GM21423 (cell line): ENCODE measurements around the gene GGA1.

Source experiments
- ATAC-seq: cut with Tn5 transposase; IDR thresholded peaks from one replicate; pipeline ENCODE4 v1.9.1; 2021; ENCODE audit warnings: mild to moderate bottlenecking, moderate library complexity; ENCODE audit not compliant: unreplicated experiment

GGA1 gene

DNA sequence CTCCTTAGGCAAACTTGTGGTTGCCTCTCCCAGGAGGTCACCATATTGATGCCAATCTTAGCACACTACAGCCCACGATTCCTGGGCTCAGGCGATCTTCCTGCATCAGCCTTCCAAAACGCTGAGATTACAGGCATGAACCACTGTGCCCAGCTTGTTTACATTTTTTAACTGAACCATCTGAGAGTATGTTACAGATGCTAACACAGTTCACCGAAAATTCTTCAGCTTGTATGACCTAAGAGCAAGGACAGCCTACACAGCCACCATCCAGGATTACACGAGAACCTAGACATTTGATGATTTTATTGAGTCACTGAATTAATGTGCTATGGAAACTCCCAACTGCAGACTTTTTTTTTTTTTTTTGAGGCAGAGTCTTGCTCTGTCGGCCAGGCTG is 61.0 kb downstream of the GGA1 start:
- ATAC-seq = no peak

DNA sequence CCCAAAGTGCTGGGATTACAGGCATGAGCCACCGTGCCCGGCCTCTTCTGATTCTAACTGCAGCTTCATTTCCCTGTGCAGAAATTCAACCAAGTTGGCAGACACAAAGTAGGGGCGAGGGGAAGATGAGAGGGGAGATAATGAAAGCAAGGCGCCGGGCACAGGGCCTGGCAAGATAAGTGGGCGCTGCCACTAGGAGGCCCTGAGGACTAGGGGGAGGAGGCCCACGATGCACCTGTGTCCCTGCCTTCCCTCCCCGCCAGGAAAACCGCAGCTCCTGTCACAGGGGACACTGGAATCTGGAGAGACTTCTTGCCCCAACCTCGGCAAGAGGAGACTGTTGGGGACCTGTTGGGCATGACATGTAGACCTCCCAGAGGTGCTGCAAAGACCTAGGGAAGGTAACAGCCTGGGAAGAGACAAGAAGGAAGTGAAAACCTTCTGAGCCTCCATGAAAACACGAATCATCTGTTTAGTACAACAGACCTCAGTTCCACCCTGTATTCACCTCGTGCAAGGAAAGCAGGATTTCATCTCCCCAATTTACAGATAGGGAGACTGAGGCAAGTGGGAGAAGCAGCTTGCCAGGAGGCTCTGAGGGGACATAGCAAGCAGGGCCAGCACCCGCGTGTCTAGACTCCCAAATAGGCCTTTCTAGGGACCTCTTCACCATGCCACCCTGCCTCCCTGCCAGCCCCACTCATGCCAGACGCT is 63.7 kb downstream of the GGA1 start:
- ATAC-seq = no peak

DNA sequence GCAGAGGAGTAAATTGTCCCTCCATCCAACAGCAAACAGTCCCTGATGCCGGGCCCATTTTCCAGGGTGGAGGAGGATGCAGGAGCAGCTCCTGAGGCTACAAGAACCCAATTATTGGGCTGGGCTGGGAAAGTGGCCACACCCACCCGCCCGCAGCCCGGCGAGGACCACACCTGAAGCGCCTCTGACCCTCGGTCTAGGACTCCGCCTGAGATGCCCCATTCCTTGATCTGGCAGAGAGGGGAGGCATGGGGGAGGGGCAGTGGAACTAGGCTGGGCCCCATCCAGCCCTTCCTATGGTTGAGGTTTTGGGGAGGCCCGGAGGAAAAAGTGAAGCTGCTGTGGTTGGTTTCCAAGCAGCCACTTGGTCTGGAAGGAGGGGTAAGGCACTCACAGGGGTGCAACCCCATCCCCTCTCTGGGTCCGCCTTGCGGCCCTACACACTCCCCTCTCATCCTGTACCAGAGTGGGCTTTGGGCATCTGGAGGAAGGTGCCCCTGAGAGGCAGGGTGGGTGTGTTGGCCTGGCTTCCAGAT is 64.4 kb downstream of the GGA1 start:
- no peak for ATAC-seq

GRCh38 chr22:37674248-37674647 is 65.6 kb downstream of the GGA1 start:
- no peak for ATAC-seq

- peak; percentile 38 for ATAC-seq
Measured at GRCh38 chr22:37674951-37675929, 66.6 kb downstream of the GGA1 start, which contains the start of gene LGALS1. TSS of gene LGALS1 (plus strand) at chr22:37675636. CDS start at chr22:37675703, 67 bp downstream.

DNA sequence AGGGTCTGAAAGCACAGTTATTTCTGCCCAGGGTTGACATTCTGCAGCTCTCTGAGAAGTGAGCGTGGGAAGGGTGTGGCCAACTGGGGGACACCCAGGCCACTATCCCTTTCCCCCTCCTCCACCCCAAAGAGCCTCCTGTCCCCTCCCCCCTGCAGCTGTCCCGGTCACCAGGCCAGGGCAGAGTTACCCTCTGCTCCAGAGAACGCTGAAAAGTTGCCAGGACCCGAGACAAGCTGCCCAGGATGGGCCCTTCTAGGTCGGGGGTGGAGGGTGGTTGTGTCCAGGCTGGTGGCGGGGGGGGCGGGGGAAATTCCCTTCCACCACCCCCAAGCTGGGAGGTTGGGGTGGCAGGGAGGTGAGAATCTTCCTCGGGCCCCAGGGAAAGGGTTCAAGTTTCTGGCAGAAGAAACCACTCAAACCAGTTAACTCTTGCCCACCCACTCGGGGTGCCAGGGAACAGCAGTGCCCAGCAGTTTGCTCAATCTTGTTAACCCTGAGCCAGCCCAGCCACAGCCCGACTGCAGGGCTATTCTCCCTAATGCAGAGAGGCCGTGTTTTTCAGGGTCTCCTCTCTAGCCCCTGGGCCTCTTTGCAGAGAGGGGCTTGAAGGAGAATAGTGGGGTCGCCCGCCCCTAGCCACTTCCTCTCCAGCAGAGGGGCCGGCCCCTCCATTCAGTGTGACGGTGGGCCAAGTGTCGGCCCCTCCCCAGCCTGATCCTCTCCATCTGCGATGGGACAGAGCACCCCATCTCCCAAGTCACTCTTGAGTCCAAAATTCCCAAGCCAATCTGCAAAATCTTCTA is 67.5 kb downstream of the GGA1 start:
- ATAC-seq = no peak

- ATAC-seq = peak; percentile 56
Measured at GRCh38 chr22:37676736-37677492, 68.3 kb downstream of the GGA1 start.

- no peak for ATAC-seq
Measured at GRCh38 chr22:37677493-37677974, 68.9 kb downstream of the GGA1 start.

DNA sequence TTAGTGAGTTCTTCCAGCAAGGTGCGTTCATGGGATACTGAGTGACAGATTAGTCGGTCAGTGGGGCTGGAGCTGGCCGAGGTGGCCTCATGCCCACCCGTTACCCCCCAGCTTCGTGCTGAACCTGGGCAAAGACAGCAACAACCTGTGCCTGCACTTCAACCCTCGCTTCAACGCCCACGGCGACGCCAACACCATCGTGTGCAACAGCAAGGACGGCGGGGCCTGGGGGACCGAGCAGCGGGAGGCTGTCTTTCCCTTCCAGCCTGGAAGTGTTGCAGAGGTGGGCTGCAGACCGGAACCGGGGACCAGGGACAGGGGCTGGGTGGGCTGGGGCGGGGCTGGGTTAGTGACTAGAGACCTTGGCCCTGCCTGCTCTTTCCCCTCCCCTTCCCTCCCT is 69.7 kb downstream of the GGA1 start:
- no peak for ATAC-seq

DNA sequence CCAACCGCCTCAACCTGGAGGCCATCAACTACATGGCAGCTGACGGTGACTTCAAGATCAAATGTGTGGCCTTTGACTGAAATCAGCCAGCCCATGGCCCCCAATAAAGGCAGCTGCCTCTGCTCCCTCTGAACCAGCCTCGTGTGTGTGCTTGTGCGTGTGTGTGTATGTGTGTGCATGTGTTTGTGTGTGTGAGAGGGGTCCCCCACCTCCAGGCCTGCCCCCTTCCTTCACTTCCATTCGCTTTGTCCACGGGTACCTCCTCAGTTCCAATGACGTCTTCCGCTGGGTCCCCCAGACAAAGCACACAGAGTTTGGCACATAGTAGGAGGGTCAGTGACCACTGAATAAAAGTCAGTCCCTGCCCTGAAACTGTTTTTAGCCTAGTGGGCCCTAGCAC is 71.0 kb downstream of the GGA1 start:
- no peak for ATAC-seq

GRCh38 chr22:37680191-37680851 is 71.7 kb downstream of the GGA1 start:
- no peak for ATAC-seq

DNA sequence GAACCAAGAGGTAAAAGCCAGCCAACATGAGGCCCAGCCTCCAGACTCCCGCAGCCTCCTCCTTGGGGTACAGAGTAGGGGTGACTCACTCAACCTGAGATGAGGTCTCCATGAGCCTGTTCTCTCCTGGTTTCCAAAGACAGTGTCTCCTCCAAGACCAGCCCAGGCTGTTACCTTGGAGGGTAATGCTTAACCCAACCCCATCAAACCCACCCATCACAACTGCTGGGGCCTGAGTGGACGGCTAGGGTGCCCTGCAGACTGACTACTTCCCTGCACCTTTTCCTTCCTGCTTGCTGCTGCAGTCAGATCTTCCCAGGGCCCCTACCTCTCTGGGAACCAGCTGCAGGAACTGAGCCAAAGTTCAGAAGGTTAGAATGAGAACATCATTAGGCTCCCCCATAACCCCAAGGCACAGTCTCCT is 72.4 kb downstream of the GGA1 start:
- ATAC-seq = no peak

GRCh38 chr22:37681556-37682049 is 73.0 kb downstream of the GGA1 start:
- no peak for ATAC-seq
